A673 (cell line): Measurements from ENCODE around the gene ZNF132. TPM values are rescaled to one million over a fixed set of nuclear protein-coding genes. Genes with fewer than 3 reads are reported as not detected.

Source experiments
- BruUV-seq: library from RNA; stranded (reverse); fragments of 400-500 nt; replicated peaks from 2 replicates; lab custom pipeline; 2021; lab: Mats Ljungman, UMichigan
- CTCF ChIA-PET: fragments of 300-600 bp; sonication (Branson Sonifier 250); formaldehyde crosslinking; loops from one replicate; lab custom pipeline; 2022; ENCODE audit warnings: antibody characterized with exemption; lab: Charles Lee
- POLR2A ChIA-PET: fragments of 300-600 bp; sonication (Branson Sonifier 250); formaldehyde crosslinking; loops from one replicate; lab custom pipeline; 2022; ENCODE audit warnings: antibody characterized with exemption; ENCODE audit not compliant: low non-redundant PET; lab: Charles Lee
- DNase-seq: peaks from one replicate; pipeline ENCODE4 v3.0.0-alpha.2; 2015; ENCODE audit warnings: low spot score
- H3K27ac ChIP-seq: fragments of 200-600 bp; sonication (generic); 2 replicates; pipeline ENCODE4 v1.5.1; 2016; ENCODE audit warnings: mixed run types, low read depth, mild to moderate bottlenecking, mixed read lengths, antibody characterized with exemption, low read length; ENCODE audit not compliant: poor library complexity, severe bottlenecking
- H3K27me3 ChIP-seq: fragments of 200-600 bp; sonication (generic); replicated peaks from 2 replicates; pipeline ENCODE4 v1.6.1; 2017; ENCODE audit warnings: mixed run types, low read depth, mild to moderate bottlenecking, mixed read lengths, antibody characterized with exemption, low read length; ENCODE audit not compliant: insufficient read depth, poor library complexity
- H3K36me3 ChIP-seq: fragments of 200-600 bp; sonication (generic); 2 replicates; pipeline ENCODE4 v1.6.1; 2016; ENCODE audit warnings: mixed run types, mild to moderate bottlenecking, mixed read lengths, antibody characterized with exemption, low read length; ENCODE audit not compliant: insufficient read depth, poor library complexity, severe bottlenecking
- H3K4me1 ChIP-seq: fragments of 200-600 bp; sonication (generic); 2 replicates; pipeline ENCODE4 v1.6.1; 2017; ENCODE audit warnings: mixed run types, mild to moderate bottlenecking, mixed read lengths, antibody characterized with exemption, low read length; ENCODE audit not compliant: insufficient read depth, poor library complexity, severe bottlenecking
- H3K4me3 ChIP-seq: fragments of 200-600 bp; sonication (generic); 2 replicates; pipeline ENCODE4 v1.5.1; 2016; ENCODE audit warnings: low read depth, mixed run types, mild to moderate bottlenecking, mixed read lengths, low read length; ENCODE audit not compliant: poor library complexity, severe bottlenecking
- H3K9me3 ChIP-seq: fragments of 200-600 bp; sonication (generic); 2 replicates; pipeline ENCODE4 v1.6.1; 2016; ENCODE audit warnings: mixed run types, low read depth, mild to moderate bottlenecking, mixed read lengths, antibody characterized with exemption, low read length; ENCODE audit not compliant: poor library complexity, severe bottlenecking
- CTCF ChIP-seq: fragments of 300-800, 200-600 bp; sonication (generic); conservative IDR thresholded peaks from 2 replicates; pipeline ENCODE4 v1.5.1; 2017; ENCODE audit warnings: low read depth, mild to moderate bottlenecking, antibody characterized with exemption, low read length, moderate library complexity, mixed read lengths
- EZH2 ChIP-seq: fragments of 200-600 bp; sonication (generic); IDR thresholded peaks from 2 replicates; pipeline ENCODE4 v1.6.1; 2017; ENCODE audit warnings: borderline replicate concordance, low read depth, mild to moderate bottlenecking, mixed read lengths, antibody characterized with exemption, low read length; ENCODE audit not compliant: poor library complexity, severe bottlenecking
- intact Hi-C: fragments of 100-400 bp; cut with micrococcal nuclease; formaldehyde crosslinking; loops from one replicate; pipeline ENCODE4 v1.10.0; 2022; ENCODE audit not compliant: unreplicated experiment
- total RNA-seq: library from RNA; stranded (reverse); gene quantifications from 2 replicates; pipeline ENCODE4 v1.2.3, GENCODE V29; 2021

The ZNF132 gene
- total RNA-seq, 1 experiment from 2014 or later = 9.1 TPM

DNA sequence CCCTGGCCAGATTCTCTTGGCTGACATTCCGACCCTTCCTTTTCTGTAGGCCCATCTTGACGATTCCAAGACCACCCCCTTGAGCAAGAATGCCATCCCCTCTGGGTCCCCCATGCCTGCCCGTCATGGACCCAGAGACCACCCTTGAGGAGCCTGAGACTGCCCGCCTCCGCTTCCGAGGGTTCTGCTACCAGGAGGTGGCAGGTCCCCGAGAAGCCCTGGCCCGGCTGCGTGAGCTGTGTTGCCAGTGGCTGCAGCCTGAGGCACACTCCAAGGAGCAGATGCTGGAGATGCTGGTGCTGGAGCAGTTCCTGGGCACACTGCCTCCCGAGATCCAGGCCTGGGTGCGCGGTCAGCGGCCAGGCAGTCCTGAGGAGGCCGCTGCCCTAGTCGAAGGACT is 37.2 kb upstream of the ZNF132 start:
- Histone ChIP-seq H3K4me3 (peak overlapping the region; percentile 61), H3K4me1 (peaks cover 6% of the 10 kb centered on the region), H3K27me3 (no peaks in the 10 kb centered on the region), H3K36me3 (no peaks in the 10 kb centered on the region), H3K27ac (peak overlapping the region; percentile 84), H3K9me3 (no peaks in the 10 kb centered on the region)
- DNase-seq = no peak
- ChIA-PET CTCF (no interaction called here), POLR2A (no interaction called here)
- BruUV-seq = no TSS peak
- TF ChIP-seq EZH2 (no peak), CTCF (no peak)
- intact Hi-C loops = no loop called here

DNA sequence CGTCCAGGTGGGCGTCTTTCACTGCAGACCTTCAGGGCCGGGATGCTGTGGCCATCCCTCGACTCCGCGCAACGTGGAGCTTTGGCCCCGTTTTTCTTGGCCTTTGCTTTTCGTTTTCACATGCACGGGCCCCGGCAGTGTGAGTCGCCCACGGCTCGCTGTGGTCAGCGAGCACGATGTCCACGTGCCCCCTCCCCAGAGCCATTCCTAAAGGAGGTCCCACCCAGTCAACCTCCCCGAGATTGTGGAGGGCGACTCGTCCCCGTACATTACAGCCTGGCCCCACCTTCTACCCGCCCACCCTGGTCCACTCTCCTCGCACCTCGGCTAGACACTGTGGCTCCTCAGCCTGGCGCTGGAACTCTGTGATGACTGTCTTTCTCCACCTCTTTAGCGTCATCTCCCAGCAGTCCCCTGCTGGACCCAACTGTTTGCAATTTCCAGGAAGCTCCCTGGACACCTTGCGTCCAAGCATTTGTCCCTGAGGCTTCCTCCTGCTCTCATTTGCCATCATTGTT is 36.6 kb upstream of the ZNF132 start:
- TSS peak; percentile 13 for BruUV-seq
- H3K27ac ChIP-seq = peak overlapping the region; percentile 84
- ChIA-PET CTCF (no interaction called here), POLR2A (no interaction called here)
- H3K27me3 ChIP-seq = no peaks in the 10 kb centered on the region
- no peaks in the 10 kb centered on the region for H3K9me3 ChIP-seq
- H3K4me1 ChIP-seq = peaks cover 6% of the 10 kb centered on the region
- no peaks in the 10 kb centered on the region for H3K36me3 ChIP-seq
- TF ChIP-seq CTCF (no peak), EZH2 (no peak)
- peak overlapping the region; percentile 61 for H3K4me3 ChIP-seq
- peak; percentile 22 for DNase-seq
- intact Hi-C loops = no loop called here

- CTCF ChIA-PET = interaction anchor here (1.0 kb wide), 1 partner anchor 43 kb away, joined by 3 read pairs; the partner anchor contains the start of gene ZBTB45
- TF ChIP-seq CTCF = no peak
- TF ChIP-seq EZH2 = no peak
- DNase-seq = peak; percentile 98
- no TSS peak for BruUV-seq
- H3K27me3 ChIP-seq = no peaks in the 10 kb centered on the region
- POLR2A ChIA-PET = no interaction called here
- H3K9me3 ChIP-seq = no peaks in the 10 kb centered on the region
- H3K4me1 ChIP-seq = peaks cover 6% of the 10 kb centered on the region
- H3K4me3 ChIP-seq = peak within 1 kb of the TSS; percentile 61
- intact Hi-C loops = no loop called here
- peak within 1 kb of the TSS; percentile 84 for H3K27ac ChIP-seq
- no peaks in the 10 kb centered on the region for H3K36me3 ChIP-seq
These were observed 36.0 kb upstream of the ZNF132 start, which contains the start of gene ZNF446 for GRCh38 chr19:58475714-58476497. ZNF446 (plus strand) TSS chr19:58476352; CDS start chr19:58477219, 867 bp downstream.
